ENCODE measurements around the gene UPF2.

UPF2 gene

GRCh38 chr10:11881030-11881476, 161.6 kb downstream of the UPF2 start:
- no peak for DNase-seq

- no peak for DNase-seq
Measured at GRCh38 chr10:11880151-11881029, 162.2 kb downstream of the UPF2 start.

DNA sequence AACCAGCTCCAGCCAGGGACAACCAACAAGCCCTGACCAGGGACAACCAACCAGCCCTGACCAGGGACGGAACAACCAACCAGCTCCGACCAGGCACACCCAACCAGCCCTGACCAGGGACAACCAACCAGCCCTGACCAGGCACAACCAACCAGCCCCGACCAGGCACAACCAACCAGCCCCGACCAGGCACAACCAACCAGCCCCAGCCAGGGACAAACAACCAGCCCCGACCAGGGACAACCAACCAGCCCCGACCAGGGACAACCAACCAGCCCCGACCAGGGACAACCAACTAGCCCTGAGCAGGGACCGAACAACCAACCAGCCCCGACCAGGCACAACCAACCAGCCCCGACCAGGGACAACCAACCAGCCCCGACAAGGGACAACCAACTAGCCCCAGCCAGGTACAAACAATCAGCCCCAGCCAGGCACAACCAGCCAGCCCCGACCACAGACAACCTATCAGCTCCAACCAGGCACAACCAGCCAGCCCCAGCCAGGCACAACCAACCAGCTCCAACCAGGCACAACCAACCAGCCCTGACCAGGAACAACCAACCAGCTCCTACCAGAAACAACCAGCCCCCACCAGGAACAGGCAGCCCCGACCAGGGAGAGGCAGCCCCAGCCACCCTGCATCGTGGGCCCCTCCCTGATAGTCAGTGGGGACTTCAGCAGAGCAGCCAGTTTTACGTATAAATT, 163.1 kb downstream of the UPF2 start:
- no peak for DNase-seq

DNA sequence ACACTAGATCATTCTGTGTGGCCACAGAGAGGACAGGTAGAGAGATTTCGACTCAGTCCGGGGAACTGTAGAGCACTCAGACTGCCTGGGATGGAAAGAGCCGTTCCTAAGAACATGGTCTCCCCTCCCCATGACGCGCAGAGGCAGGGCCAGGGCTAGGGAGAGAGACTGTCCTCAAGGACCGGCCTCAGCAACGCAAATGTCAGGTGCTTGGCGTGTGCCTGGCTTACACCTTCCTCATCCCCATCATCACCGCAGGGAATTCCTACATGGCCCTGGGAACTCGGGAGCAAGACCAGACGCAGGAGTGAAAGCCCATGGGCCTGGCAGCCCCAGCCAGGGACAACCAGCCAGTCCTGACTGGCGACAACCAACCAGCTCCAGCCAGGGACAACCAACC, 163.8 kb downstream of the UPF2 start:
- no peak for DNase-seq

DNA sequence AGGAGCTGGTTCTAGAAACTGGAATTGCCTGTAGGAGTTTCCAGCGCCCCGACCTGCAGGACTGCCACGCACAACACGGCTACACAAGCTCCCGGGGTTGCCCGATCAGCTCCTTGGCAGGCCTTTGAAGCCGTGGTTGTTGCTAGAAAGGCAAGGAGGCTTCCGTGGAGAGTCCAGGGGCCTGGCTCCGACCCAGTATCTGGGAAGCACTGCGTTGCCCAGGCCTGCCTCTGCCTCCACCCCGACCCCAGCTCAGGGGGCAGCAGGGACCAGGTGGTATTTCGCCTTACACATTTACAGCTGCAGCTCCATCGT, 165.1 kb downstream of the UPF2 start:
- no peak for DNase-seq

GRCh38 chr10:11876805-11877590, 165.6 kb downstream of the UPF2 start:
- DNase-seq: no peak

DNA sequence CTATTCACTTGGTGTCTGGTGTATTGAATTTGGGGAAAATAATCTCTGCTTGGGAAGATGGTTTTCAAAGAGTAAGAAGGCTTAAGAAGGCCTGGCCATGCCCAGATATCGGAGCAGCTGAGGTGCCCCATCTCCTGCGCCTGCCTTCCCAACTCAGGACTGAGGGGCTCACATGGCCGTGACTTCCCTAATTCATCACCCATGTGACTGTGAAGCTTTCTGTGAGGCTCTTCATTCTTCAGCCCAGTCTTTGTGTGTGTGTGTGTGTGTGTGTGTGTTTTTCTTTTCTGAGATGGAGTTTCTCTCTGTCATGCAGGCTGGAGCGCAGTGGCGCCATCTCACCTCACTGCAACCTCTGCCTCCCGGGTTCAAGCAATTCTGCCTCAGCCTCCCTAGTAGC, 166.3 kb downstream of the UPF2 start:
- DNase-seq: no peak

GRCh38 chr10:11875494-11876281, 166.9 kb downstream of the UPF2 start:
- no peak for DNase-seq

- peak; percentile 41 for DNase-seq
Measured at GRCh38 chr10:11874568-11875493, 167.8 kb downstream of the UPF2 start.

GRCh38 chr10:11871466-11871865, 171.1 kb downstream of the UPF2 start:
- no peak for DNase-seq

GRCh38 chr10:11870900-11871400, 171.7 kb downstream of the UPF2 start:
- no peak for DNase-seq

DNA sequence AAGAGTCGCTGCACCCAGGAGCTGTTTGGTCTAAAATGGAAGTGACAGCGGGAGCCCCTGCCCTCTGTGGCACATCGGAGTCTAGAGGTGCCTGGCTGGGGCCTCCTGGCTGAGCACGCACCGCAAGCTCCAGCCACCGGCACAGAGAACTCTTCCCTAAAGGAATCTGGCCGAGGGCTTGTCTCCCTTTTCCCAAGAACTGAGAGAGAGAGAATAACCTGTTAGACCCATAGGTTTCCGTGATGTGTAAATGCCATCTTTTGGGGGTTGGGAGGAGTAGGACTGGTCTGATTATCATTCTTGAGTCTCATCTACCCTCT, 172.2 kb downstream of the UPF2 start:
- DNase-seq: no peak

All from NCI-H748 treated with DMSO at 0.1 percent for 48 hours (cell line).